ENCODE results near the gene KCMF1. TPM values are rescaled to one million over a fixed set of nuclear protein-coding genes. Genes with fewer than 3 reads are reported as not detected.

The KCMF1 gene
- total RNA-seq, 1 donor from 2014 or later: 97.6 TPM

GRCh38 chr2:85096616-85097015, 125.7 kb downstream of the KCMF1 start:
- no peak for DNase-seq (ENCODE audit: low read depth)
- Histone ChIP-seq H3K36me3 (ENCODE audit: control insufficient read depth, insufficient read depth, low read length) (no peaks in the 10 kb centered on the region), H3K4me3 (ENCODE audit: low read depth, low read length) (no peak overlapping the region), H3K27me3 (ENCODE audit: control insufficient read depth, insufficient read depth, low read length) (no peaks in the 10 kb centered on the region)
- TF ChIP-seq, protein P1, sequence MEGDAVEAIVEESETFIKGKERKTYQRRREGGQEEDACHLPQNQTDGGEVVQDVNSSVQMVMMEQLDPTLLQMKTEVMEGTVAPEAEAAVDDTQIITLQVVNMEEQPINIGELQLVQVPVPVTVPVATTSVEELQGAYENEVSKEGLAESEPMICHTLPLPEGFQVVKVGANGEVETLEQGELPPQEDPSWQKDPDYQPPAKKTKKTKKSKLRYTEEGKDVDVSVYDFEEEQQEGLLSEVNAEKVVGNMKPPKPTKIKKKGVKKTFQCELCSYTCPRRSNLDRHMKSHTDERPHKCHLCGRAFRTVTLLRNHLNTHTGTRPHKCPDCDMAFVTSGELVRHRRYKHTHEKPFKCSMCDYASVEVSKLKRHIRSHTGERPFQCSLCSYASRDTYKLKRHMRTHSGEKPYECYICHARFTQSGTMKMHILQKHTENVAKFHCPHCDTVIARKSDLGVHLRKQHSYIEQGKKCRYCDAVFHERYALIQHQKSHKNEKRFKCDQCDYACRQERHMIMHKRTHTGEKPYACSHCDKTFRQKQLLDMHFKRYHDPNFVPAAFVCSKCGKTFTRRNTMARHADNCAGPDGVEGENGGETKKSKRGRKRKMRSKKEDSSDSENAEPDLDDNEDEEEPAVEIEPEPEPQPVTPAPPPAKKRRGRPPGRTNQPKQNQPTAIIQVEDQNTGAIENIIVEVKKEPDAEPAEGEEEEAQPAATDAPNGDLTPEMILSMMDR (IDR thresholded peaks at IDR 0.05; ENCODE audit: insufficient read depth, low read length, poor library complexity, severe bottlenecking): no peak

DNA sequence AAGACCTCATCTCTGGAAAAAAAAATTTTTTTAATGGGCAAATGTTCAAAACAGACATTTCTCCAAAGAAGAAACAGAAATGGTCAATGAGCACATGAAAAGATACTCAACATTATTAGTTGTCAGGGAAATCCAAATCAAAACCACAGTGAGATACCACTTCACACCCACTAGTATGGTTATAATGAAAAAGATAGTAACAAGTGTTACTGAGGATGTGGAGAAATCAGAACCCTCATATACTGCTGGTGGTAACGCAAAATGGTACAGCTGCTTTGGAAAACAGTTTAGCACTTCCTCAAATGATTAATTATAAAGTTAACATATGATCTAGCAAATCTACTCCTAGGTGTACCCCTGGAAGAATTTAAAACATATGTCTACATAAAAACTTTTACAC, 133.3 kb downstream of the KCMF1 start:
- TF ChIP-seq, protein P1 (IDR thresholded peaks at IDR 0.05; ENCODE audit: insufficient read depth, low read length, poor library complexity, severe bottlenecking): no peak
- no peak for DNase-seq (ENCODE audit: low read depth)
- H3K27me3 ChIP-seq (ENCODE audit: control insufficient read depth, insufficient read depth, low read length): no peaks in the 10 kb centered on the region
- H3K36me3 ChIP-seq (ENCODE audit: control insufficient read depth, insufficient read depth, low read length): no peaks in the 10 kb centered on the region
- H3K4me3 ChIP-seq (ENCODE audit: low read depth, low read length): no peak overlapping the region

GRCh38 chr2:85106489-85107180, 135.7 kb downstream of the KCMF1 start:
- Histone ChIP-seq H3K36me3 (ENCODE audit: control insufficient read depth, insufficient read depth, low read length) (no peaks in the 10 kb centered on the region), H3K27me3 (ENCODE audit: control insufficient read depth, insufficient read depth, low read length) (no peaks in the 10 kb centered on the region), H3K4me3 (ENCODE audit: low read depth, low read length) (no peak overlapping the region)
- DNase-seq (ENCODE audit: low read depth): no peak
- TF ChIP-seq, protein P1 (IDR thresholded peaks at IDR 0.05; ENCODE audit: insufficient read depth, low read length, poor library complexity, severe bottlenecking): no peak

Other genes starting within 250 kb of the KCMF1 start
- 0.34 and 0.50 TPM in 2 replicates for gene TRABD2A, start 90.1 kb upstream of the KCMF1 start, total RNA-seq
- 4,632 and 5,953 TPM in 2 replicates for gene TMSB10, start 65.5 kb upstream of the KCMF1 start, total RNA-seq
- gene TCF7L1, start 162.2 kb downstream of the KCMF1 start, total RNA-seq: 2.6 and 4.3 TPM in 2 replicates